Measurements from ENCODE around the gene SMIM23.

GRCh38 chr5:171757853-171758535 is 27.6 kb upstream of the SMIM23 start:
- TF ChIP-seq CTCF (conservative IDR thresholded peaks at IDR 0.05; ENCODE audit: low read depth in 2 of 2) (no peak), EZH2 (IDR thresholded peaks at IDR 0.05; ENCODE audit: low read depth, unreplicated experiment) (no peak), REST (IDR thresholded peaks at IDR 0.05; ENCODE audit: unreplicated experiment) (no peak), POLR2AphosphoS5 (IDR thresholded peaks at IDR 0.05; ENCODE audit: low read depth) (no peak), JUNB (IDR thresholded peaks at IDR 0.05; ENCODE audit: unreplicated experiment) (no peak), ZNF114 (CRISPR knock-in tag; IDR thresholded peaks at IDR 0.05) (no peak), EZH2phosphoT487 (IDR thresholded peaks at IDR 0.05; ENCODE audit: unreplicated experiment) (no peak), NANOG (IDR thresholded peaks at IDR 0.05; ENCODE audit: borderline replicate concordance) (no peak), ZNF331 (CRISPR knock-in tag; IDR thresholded peaks at IDR 0.05; ENCODE audit: low read depth) (no peak)
